GM19025 (cell line): ENCODE measurements around the gene PAPOLB.

Experiments used
- ATAC-seq: cut with Tn5 transposase; IDR thresholded peaks from one replicate; pipeline ENCODE4 v1.9.1; 2021; ENCODE audit warnings: mild to moderate bottlenecking, low read depth, moderate library complexity; ENCODE audit not compliant: unreplicated experiment

The PAPOLB gene

DNA sequence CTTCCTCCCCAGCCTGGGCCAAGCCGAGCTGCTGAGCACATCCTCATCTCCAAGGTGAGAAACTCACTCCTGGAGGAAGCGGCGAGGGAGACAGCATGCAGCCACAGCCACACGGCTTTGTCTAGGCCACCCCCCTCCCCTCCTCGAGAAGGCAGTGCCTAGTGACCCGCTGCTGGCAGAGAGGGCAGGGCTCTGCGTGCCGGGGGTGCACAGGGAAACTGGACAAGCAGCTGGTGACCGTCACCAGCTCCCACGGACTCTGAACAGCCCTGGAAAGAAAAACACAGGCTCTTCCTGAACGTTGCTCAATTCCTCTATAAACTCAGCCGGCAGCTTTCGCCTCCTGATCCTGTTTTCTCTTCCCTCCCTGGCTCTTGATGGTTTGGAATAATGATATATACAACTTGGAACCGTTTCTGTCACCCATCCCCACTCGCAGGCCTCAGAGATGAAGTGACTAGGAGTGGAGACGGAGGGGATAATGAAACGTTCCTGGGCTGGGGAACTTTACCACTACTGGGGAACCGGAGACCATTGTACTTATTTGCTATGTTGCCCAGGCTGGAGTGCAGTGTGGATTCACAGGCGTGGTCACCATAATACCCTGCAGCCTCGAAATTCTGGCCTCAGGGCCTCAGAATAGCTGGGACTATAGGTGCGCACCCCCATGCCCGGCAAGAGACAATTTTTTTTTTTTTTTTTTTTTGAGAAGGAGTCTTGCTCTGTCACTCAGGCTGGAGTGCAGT is 19.3 kb downstream of the PAPOLB start:
- no peak for ATAC-seq

DNA sequence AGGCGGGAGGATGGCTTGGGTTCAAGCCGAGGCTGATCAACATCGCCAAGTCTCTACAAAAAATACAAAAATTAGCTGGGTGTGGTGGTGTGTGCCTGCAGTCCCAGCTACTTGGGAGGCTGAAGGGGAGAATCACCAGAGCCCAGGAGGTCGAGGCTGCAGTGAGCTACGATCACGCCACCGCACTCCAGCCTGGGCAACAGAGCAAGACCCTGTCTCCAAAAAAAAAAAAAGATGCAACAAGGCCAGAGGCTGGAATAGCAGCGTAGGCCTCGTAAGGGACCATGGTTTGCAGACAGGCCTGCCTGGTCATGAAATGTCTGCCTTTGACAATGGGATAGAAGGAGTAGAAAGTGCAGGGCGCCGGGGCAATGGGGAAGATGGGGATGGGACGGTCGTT is 20.0 kb downstream of the PAPOLB start:
- no peak for ATAC-seq

DNA sequence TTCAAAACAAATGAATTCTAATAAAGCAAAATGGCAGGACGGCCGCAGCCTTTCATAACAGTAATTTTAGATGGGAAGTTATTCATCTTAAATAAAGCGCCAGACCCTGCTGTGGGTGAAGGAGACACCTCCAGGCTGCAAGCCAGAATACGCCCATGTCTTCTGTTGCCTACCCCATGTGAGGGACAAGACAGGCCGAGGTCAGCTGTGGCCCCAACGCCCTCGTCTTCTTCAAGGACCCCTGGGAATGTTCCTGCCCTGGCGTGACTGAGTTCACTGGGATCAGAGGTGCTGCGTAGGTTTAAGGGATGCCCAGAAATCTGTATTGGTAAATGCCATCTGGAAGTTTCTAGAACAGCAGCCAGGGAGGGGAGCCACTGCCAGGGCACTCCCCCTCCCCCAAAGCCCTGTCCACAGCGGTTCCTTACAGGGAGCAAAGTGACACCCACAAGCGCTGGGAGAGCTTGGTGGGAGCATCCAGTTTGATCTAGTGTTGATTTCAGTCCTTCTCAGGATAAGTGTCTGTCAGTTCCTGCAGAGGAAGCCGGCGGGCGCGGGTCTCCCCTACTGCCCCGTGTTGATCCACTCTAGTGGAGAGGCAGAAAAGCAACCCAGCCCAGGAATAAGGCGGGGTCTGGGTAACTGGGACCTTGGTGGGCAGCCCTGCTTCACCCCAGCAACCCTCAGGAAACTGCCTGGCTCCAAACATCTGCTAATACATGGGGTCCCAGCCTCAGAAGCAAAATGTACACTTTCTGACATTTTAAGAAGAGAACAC is 20.6 kb downstream of the PAPOLB start:
- no peak for ATAC-seq

DNA sequence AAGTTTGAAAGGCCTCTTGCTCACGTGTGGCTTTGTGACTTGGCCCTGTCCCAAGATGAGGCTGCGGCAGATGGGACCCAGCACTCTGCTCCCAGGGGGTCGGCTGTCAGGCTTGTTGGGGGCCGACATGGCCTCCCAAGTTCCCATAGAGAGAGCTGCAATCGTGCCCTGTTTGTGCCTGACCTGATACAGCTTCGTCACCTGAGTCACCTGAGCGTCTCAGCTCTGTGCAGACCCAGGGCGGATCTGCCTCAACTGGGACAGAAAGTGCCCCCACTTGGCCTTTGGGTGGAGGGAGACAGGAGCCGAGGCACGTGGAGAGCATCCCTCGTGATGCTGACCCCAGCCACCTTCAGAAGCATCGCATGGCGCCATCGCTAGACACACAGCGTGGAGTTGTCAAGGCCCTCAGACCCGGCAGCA is 21.7 kb downstream of the PAPOLB start:
- ATAC-seq: no peak

DNA sequence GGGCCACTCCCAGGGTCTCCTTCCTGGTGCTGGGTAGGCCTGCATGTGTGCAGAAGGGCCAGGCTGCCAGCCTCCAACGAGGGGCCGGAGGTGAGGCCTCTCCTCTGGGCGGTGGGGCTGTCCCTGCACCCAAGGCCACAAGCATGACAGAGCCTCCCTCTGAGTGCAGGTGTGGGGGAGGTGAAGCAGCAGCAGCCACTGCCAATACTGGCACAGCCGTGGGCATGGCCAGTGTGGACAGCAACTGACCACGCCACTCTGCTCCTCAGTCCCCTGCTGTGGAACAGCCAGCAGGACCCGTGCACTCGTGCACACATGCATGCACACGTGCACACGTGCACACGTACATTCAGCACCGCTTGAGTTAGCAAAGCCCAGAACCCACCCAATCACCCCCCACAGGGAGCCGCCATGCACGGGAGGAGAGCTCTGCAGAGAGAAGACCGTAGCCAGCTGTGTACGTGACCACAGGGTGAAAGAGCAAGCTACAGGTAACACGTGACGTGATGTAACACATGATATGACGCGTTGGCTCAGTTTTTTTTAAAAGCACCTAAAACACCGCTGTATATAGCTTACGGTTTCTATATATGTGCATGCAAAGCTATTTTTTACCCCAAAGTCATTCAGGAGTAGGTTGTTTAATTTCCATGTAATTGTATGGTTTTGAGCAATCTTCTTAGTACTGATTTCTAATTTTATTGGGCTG is 23.1 kb downstream of the PAPOLB start:
- ATAC-seq: no peak

DNA sequence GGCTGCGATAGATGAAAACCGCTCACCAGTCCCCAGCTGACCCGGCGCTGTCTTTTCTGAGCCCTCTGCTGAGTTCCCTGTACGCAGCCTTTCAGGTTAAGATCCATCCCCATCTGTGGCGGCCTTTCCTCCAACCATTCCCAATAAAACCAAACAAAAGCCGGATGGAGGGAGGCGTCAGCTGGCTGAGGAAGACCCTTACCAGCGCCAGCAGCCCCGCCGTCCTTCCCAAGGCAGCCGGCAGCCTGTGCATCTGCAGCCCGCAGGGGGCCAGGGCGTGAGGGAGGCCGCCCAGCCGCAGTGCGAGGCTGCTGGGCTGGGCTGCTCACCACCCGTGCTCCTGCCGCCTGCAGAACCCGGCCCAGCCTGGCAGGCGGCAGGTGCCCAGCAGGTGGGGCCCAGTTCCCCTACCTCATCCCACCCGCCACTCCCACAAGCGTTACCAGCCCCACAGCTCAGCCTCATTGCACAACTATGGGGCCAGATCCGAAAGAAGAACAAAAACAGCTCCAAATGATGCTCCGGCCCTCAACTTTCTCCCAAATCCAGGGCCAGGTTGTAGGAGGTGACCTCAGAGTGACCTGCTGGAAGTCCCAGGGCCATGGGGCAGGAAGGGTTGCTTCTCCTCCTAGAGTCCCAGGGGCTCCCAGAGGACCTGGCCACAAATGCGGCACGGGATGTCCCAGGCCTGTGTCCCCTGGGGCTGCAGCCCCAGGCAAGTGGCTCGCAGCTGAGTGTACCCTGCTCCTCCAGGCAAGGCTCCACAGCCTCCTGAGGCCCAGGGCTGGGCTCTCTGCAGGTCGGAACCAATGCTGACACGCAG is 23.8 kb downstream of the PAPOLB start:
- no peak for ATAC-seq

DNA sequence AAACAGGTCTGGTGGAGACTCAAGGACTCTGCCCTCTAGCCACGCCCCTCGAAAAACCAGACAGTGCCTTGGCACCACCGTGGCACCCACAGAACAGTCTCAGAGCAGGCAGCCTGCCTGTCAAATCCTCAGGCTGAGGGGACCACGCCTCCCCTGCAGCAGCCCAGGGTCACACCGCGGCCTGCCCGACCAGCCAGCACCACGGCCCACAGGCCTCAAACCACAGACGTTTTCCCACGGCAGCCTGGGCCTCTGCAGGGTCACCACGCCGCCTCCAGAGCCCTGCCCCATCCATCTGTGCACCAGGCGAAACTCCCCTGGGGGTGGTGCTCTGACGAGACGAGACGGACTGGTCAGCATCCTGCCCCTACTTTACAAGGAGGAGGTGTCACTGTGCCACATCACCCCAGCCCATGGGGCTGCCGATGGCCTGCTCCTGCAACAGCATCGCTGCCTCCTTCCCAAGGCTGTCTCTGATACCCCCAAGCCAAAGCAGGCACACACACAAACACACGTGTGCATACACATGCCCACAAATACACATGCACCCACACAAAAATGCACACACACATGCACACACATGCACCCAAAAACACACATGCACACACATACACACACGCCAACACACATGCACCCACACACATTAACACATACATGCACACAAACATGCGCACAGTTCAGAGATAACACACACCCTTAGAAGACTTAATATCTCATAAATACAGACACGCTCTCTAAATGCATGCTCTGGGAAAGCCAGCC is 24.6 kb downstream of the PAPOLB start:
- no peak for ATAC-seq

DNA sequence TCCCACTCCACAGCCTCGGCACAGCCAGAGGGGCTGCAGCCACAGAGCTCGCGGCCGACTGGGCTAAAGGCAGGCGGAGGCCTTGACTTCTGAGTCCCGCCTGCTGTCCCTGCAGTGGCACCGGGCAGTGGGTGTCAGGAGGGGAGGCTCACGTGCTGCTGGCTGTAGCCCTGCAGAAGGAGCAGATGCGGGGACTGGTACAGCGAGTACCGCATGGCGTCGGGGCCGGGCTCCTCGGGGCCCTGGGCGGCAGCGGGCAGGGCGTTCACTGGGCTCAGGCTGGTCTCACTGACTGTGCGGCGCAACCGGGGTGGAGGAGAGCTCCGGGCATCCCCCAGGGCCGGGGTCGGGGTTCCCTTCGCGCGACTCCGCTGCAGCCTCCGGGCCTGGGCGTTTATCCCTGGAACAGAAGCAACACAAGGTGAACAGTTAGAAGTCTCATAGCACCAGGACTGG is 25.6 kb downstream of the PAPOLB start:
- ATAC-seq: no peak

DNA sequence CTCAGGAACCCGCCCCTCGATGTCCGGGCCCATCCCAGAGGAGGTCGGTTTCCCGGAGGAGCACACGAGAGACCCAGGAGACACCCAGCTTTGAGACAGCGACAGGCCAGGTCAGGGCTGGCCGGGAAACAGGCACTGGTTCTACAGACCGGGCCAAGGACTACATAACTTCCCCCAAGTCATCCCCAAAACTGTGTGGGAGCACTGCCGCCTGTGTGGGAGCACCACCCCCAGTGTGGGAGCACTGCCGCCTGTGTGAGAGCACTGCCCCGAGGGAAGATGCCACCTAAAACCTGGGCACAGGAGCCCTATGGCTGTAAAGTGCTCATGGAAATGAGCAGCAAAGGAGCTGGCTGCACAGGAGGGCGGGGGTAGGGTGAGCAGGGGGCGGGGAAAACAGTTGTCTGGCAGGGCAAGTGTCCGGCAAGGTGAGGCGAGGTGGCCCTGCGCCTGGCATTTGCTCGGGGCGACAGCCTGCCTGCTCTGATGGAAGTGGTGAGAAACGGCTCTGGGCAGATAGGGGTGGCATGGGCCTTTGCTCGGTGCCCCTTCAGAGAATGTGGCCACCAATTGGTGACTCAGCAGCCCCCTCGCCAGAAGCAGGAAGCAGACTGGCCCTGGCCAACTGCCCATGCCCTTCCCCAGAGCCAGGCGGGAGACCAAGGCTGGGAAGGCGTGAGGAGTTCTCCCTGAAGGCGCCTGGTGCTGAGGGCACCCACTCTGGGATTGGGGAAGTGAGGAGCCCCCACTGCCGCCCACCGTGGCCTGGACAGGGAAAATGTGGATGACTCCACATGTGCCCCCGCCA is 26.2 kb downstream of the PAPOLB start:
- ATAC-seq: no peak

DNA sequence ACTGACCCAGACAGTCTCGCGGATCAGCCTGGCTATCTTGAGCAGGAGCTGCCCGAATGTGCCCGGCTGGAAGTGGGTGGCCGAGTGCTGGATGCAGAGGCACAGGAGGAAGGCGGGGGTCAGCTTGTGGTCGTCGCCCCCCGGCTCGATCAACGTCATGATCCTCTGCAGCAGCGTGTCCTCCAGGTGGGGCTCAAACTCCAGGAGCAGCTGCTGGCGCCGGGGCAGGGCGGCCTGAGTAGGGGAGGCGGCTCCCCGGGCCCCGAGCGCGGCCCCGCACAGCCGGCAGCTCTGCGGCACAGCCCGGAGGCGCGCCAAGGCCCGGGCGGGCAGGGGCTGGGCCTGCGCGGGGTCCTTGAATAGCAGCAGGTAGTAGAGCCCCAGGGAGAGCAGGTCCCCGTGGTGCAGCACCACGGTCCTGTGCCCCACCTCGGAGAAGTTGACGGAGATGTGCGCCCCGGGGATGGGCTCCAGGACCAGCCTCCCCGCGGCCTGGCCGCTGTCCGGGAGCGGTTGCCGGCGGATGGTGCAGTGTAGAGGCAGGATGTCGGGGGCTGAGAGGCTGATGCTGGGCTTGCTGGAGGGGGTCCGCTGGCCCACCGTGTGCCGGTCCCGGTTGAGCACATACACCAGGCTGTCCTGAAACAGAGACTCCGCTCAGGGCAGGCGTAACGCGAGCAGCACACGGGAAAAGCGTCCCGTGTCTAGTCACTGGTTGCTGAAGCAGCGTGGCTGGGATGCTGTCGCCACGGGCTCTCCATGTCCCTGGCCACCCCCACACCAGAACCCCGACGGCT is 27.0 kb downstream of the PAPOLB start:
- ATAC-seq: no peak

DNA sequence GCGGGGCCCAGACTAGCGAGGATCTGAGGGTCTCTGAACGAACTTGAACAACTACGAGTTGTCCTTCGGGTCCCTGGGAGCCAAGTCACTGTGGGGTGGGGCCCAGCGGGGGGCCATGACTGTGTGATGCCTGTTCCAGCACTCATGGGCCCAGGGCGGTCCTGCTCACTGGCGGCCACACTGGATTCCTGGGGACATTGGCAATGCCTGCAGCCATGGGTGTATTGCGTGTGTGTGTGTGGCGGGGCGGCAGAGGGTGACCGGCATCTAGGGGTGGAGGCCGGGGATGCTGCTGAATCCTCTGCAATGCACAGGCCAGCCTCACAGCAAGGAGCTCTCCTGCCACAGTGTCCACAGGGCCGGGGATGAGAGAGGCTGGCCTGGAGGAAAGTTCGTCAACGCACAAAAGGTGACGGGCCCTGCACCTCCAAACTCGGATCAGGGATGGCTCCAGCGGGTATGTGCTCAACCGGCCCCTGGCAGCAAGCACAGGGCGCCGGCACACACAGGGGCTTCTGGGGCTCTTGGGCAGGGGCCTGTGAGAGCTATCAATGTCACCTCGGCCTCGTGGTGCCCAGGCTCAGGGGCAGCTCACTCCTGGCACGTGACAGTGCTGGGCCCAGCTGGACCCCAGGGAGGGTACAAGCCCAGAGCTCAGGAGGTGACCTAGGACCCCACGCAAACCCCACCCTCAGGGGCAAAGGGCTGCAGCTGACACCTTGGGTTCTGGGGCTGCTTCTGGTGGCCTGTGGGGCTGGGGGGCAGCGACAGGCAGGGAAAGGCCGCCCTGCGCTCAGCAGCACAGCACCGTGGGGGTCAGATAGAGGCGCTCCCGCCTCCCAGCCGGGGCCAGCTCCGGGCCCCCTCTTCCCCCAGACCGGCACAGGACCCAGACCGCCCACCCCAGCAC is 27.9 kb downstream of the PAPOLB start:
- no peak for ATAC-seq

DNA sequence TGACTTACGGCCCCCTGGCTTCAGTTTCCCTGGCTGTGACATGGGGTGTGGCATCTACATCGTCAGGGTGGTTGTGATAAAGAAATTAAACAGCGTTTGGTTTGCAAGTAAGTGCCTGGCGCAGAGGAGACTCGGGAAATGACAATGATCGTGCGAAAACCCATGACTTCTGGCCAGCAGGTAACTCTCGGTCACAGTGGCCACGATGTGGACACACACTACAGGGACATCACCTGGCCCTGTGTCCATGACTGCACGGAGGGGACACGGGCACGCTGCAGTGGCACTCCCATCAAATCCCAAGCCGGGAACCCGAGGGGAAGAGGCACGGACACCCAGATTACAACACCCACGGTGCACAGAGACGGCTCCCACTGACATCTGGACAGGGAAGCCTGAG is 28.7 kb downstream of the PAPOLB start:
- ATAC-seq: no peak

DNA sequence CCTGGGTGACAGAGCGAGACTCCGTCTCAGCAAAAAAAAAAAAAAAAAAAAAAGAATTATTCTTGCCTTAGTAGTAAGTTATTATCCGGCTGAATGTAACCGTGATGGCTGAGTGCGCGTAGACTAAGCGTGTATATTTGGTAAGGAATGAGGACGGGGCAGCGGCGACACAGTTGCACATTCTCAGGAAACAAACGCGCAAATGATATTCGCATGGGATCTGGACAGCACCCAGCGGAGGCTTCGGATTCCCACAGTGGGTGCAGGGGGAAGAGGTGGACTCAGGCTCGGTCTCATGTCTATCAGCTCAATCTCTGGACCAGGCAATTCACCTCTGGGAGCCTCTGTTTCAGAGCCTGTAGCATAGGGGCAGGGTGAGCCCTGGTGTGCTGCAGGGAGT is 29.1 kb downstream of the PAPOLB start:
- no peak for ATAC-seq

DNA sequence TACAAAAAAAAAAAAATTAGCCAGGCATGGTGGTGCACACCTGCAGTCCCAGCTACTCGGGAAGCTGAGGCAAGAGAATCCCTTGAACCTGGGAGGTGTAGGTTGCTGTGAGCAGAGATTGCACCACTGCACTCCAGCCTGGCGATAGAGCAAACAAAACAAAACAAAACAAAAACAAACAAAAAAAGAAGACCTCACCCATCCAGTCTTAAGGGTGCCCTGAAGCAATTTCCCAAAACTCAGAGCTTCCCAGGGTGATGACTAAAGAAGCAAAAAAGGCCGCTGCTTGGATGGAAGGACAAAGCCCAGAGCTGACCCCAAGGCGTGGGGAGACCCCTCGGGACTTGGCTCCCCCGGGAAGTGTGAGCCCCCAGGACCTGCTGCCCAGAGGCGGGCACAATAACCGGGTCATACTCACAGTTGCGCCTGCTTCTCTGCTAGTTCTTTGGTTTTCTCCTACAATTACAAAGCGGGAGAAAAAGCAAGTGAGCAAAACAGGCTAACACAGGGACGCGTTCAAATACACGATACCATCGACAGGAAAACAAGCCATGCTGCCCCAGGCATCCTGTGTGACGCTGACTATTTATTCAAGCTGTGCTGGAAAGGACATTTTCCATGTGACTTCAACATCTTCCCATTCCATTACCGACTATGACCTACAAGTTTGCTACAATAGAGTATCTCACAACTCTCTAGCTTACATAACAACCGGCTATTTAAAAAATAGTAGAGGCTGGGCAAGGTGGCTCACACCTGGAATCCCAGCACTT is 29.9 kb downstream of the PAPOLB start:
- no peak for ATAC-seq

DNA sequence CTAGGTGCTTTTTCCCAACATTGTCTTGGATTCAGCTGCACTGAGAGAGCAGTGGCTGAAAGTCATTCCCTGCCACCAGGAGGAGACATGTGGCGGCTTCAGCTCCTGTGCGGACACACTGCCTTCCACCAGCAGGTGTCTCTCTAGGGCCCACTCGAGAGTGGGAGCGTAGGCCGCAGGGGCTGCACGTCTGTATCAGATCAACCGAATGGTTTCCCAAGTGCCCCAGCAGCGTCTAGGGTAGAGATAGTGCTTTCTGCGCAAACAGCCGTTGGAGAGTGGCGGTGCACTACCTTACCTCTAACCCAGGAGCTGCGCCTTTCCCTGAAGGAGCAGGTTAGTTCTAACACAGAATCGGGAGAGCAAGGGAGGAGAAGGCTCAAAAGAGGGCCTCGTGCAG is 31.7 kb downstream of the PAPOLB start:
- no peak for ATAC-seq

DNA sequence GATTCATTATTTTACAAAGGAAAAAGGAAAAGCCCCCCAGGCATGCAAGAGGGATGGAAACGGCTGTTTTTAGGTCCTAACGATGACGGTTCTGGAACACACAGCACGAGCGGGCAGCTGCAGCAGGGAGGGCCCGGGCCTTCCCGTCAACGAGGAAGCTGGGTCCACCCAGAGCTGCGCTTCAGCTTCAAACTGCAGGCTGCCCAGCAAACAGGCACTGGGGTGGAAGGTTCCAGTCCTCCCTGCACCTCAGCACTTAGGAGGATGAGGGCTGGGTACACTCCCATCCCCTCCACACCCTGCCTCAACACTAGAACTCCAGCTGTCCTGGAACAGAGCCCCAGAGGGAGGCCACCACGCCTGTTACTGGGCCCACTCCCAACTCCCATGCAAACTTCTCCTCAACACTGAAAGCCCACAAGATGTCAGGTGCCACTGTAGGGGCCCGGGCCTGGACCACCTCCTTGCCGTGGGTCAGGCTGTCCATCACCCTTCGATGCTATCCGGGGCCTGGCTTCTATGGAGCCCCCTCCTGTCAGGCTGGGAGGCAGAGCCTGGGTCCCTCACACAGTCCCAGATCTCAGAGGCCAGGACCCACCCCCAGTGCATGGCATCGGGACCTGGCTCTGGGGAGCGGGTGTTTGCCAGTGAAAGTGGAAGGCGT is 33.0 kb downstream of the PAPOLB start:
- no peak for ATAC-seq
